Measurements from ENCODE around the gene GNB5. TPM values are rescaled to one million over a fixed set of nuclear protein-coding genes. Genes with fewer than 3 reads are reported as not detected.

GNB5 gene
- total and polyA plus RNA-seq, 2 of the 13 experiments (the other 11 are each of a cell fraction or from before 2014, with no cell fraction given), result 13.7 to 14.4 TPM

- TF ChIP-seq AHDC1 (CRISPR knock-in tag; IDR thresholded peaks at IDR 0.05; ENCODE audit: borderline replicate concordance) (no peak), MIXL1 (CRISPR knock-in tag; IDR thresholded peaks at IDR 0.05) (0 out of 2 replicates have a peak, but pooled peaks have one; percentile 29), FOXK2 (IDR thresholded peaks at IDR 0.05) (peak; percentile 18; the same call in 1 of the 2 replicates), HMGXB4 (CRISPR knock-in tag; IDR thresholded peaks at IDR 0.05; ENCODE audit: borderline replicate concordance in 1 of 2, low read depth in 1 of 2) (peak; percentile 36 to 52; a peak in 2 of 4 replicates), CTCF (CRISPR knock-in tag; IDR thresholded peaks at IDR 0.05) (peak; percentile 90), ZBTB43 (CRISPR knock-in tag; conservative IDR thresholded peaks at IDR 0.05) (0 out of 2 replicates have a peak, but pooled peaks have one; percentile 27), REL (CRISPR knock-in tag; conservative IDR thresholded peaks at IDR 0.05) (no peak), FOXP4 (CRISPR knock-in tag; IDR thresholded peaks at IDR 0.05) (0 out of 2 replicates have a peak, but pooled peaks have one; percentile 57), MZF1 (CRISPR knock-in tag; IDR thresholded peaks at IDR 0.05; ENCODE audit: borderline replicate concordance) (0 out of 2 replicates have a peak, but pooled peaks have one; percentile 46)
These were observed 51.4 kb downstream of the GNB5 start (continued) for GRCh38 chr15:52139599-52140462.

Measured in HepG2 (cell line).